Heart left ventricle (tissue), 13 donors: ENCODE results near the gene KRTAP5-11.
"Not testable (repeated sequence)": the region's sequence is repeated elsewhere in the genome, so short reads cannot be mapped to it uniquely, and the experiment has no call there.

Experiments
- CTCF ChIP-seq, 12 donors: fragments of 200-600 bp; sonication (generic) in 4 of 12; IDR thresholded peaks; one replicate each; pipeline versions ENCODE4 v1.5.0 to v1.8.0; 2018 to 2022; ENCODE audit warnings: antibody characterized with exemption in 12 of 12, mild to moderate bottlenecking in 5 of 12
- POLR2A ChIP-seq, 2 donors: fragments of 450-650 bp; IDR thresholded peaks; one replicate each; pipeline ENCODE4 v1.6.1; 2017; ENCODE audit warnings: antibody characterized with exemption in 2 of 2, mild to moderate bottlenecking in 2 of 2, moderate library complexity in 2 of 2
- donor health status: ischemic (EF 13 %, LVEDD 7.1; RV severe dilation, severe dysfunction).
- donor health status: DM: no; HTN: yes; CAD: no.
- donor health status: DM: no; HTN: no; CAD: no.
- donor health status: ischemic (EF 25% LVEDD 6.9; RV normal size, moderate dysfunction).
- donor health status: ischemic (EF 25% LVEDD 5.7; RV mildly dilated, moderate dysfunction).
- donor health status: ischemic (EF 35%, LVEDD 5.7; RV mildly dilated, moderate dysfunction).
- donor health status: nonischemic (EF 11% LVEDD 7.7; RV severe dilation, severe dysfunction).
- donor health status: DM: yes; HTN: yes; CAD: no.
- donor health status: PGD.
- donor health status: ischemic (EF 29% LVEDD 5.4; RV normal size, mild dysfunction).
- donor health status: nonischemic (EF 23%, LVEDD 6.1; RV moderate dilation, normal function).

DNA sequence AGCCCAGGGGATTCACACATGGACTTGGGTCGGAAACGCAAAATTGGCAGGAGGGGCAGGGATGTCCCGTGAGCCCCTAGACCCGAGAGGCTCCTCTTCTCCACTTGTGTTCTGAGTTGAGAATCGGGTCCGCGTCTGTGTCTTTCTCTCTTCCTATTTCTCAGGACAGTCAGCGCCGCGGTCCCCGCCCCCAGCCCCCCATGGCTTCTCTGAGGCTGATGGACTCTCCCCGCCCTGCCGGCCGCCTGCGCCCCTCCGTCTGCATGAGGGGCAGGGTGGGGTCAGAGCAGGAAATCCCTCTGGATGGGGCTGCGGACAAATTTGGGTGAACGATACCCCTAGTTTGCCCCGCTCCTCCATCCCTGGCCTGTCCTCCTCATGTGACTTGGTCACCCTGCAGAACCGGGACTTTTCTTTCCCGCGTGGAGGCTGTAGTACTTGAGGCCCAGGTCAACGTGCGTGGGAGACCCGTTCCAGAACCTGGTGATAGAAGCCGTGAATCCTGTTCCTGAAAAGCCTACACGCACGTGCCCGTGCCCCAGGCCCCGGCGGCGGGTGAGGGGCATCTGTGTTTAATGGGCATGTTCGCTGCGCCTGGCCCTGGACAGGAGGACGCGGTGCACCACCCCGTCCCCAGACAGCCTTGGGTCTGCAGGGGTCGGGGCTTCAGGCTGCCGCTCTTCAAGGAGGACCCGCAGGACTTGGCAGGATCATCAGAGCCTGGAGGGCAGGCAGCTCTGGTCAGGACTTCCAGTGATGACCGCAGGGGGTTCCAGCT is 5.8 kb downstream of the KRTAP5-11 start:
- not testable (repeated sequence) for TF ChIP-seq CTCF, POLR2A (IDR thresholded peaks at IDR 0.05)
